Neural progenitor cell (in vitro differentiated cells): Measurements from ENCODE around the gene TP73.

Experiments used
- EZH2 ChIP-seq: fragments of 200-600 bp; sonication (generic); IDR thresholded peaks from 2 replicates; pipeline ENCODE4 v1.6.1; 2017; ENCODE audit warnings: antibody characterized with exemption, mild to moderate bottlenecking, moderate library complexity
- EZH2phosphoT487 ChIP-seq: fragments of 200-600 bp; sonication (generic); IDR thresholded peaks from 2 replicates; pipeline ENCODE4 v1.6.1; 2017; ENCODE audit warnings: antibody characterized with exemption
- TF ChIP-seq, protein P1 (sequence below): fragments of 200-600 bp; sonication (generic); IDR thresholded peaks from 2 replicates; pipeline ENCODE4 v1.5.1; 2017; ENCODE audit warnings: antibody characterized with exemption, mild to moderate bottlenecking

DNA sequence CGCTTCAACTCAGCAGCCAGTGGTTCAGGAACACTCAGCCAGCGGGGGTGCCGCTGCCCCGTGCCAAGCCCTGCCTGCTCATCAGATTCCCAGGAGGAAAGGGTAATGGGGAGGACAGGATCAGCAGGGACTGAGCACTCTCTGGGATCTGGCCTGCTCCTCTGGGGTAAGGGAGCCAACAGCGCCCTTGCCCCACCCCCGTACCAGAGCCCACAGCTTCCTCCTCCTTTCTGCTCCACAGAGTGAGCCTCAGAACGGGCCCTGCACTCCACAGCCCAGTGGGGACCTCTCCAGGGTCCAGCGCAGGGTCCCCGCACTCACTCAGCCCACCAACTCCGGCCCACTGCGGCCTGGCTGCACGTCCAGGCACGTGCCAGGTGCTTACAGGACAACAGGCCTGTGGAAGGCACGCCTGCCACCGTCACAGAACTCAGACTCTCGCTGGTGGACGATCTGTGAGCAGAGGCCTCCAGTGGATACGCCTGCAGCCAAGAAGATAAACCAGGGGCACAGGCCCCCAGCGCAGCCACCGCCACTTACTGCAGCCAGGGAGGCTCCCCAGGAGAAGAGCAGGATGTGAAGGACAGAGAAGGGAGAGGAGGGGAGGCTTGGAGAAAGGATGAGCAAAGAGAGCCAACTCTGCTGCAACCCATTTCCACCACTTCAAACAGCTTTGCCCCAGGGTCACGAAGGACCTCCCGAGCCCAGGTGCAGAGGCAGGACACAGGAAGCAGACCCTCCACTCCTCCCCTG, 43.1 kb upstream of the TP73 start:
- TF ChIP-seq, protein P1, sequence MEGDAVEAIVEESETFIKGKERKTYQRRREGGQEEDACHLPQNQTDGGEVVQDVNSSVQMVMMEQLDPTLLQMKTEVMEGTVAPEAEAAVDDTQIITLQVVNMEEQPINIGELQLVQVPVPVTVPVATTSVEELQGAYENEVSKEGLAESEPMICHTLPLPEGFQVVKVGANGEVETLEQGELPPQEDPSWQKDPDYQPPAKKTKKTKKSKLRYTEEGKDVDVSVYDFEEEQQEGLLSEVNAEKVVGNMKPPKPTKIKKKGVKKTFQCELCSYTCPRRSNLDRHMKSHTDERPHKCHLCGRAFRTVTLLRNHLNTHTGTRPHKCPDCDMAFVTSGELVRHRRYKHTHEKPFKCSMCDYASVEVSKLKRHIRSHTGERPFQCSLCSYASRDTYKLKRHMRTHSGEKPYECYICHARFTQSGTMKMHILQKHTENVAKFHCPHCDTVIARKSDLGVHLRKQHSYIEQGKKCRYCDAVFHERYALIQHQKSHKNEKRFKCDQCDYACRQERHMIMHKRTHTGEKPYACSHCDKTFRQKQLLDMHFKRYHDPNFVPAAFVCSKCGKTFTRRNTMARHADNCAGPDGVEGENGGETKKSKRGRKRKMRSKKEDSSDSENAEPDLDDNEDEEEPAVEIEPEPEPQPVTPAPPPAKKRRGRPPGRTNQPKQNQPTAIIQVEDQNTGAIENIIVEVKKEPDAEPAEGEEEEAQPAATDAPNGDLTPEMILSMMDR: no peak
- TF ChIP-seq EZH2phosphoT487 (no peak), EZH2 (no peak)
